Breast epithelium (tissue), 3 donors: ENCODE results near the gene HCRTR2.

Experiments used
- CTCF ChIP-seq, 3 donors: fragments of 450-650 bp; IDR thresholded peaks; one replicate each; pipeline ENCODE4 v1.5.1; 2016 to 2017; ENCODE audit warnings: antibody characterized with exemption in 3 of 3, mild to moderate bottlenecking in 3 of 3, moderate library complexity in 3 of 3
- POLR2A ChIP-seq: fragments of 450-650 bp; IDR thresholded peaks from one replicate; pipeline ENCODE4 v1.6.1; 2016; ENCODE audit warnings: antibody characterized with exemption, mild to moderate bottlenecking, moderate library complexity
- POLR2AphosphoS5 ChIP-seq, 3 donors: sonication (generic); formaldehyde crosslinking; IDR thresholded peaks; one replicate each; pipeline ENCODE4 v1.6.1; 2017; ENCODE audit warnings: antibody characterized with exemption in 3 of 3

DNA sequence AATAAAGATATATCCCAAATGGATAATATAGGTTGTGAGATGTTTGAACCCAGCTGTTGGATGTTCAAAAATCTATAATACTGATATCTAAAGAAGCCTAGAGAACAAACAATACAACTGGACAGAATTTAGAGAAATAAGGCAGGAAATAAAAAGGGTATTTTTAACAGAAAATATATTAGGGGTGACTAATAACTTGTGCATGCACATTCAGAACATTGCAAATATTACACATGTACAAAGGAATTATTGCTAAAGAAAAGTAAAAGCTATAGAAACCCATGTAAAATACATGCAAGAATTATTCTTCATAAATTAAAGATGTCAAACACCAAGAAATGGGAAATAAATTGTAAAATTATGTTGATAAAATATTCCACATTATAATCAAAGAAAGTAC lies 32.7 kb upstream of the HCRTR2 start:
- TF ChIP-seq CTCF (IDR thresholded peaks at IDR 0.05) = no peak
- no peak for TF ChIP-seq POLR2A
- no peak for TF ChIP-seq POLR2AphosphoS5 (IDR thresholded peaks at IDR 0.05)
